RPMI7951 (cell line): ENCODE data around the gene CEP76. TPM values are rescaled to one million over a fixed set of nuclear protein-coding genes. Genes with fewer than 3 reads are reported as not detected.

Experiments used
- DNase-seq: peaks from one replicate; pipeline ENCODE4 v3.0.0-alpha.2; 2012; ENCODE audit warnings: low read depth
- total RNA-seq: library from RNA; depleted of rRNA; stranded (reverse); fragments of >200 nt; shearing (Covaris generic); gene quantifications from 2 replicates; pipeline ENCODE4 v1.2.3, GENCODE V29; 2014; rRNA removed

The CEP76 gene
- 10.7 and 14.7 TPM in 2 replicates for total RNA-seq

GRCh38 chr18:12702221-12703095, at the start of gene CEP76, which contains the start of gene PSMG2:
CEP76 (minus strand) TSS chr18:12702723; CDS start chr18:12702548, 175 bp downstream.
PSMG2 (plus strand) TSS chr18:12703042; CDS start chr18:12703108, 66 bp downstream.
- peak; percentile 87 for DNase-seq

- DNase-seq: no peak
Observed at GRCh38 chr18:12751891-12752290, 49.4 kb upstream of the CEP76 start.

GRCh38 chr18:12751503-12751884, 49.0 kb upstream of the CEP76 start:
- DNase-seq: no peak

- no peak for DNase-seq
Observed at GRCh38 chr18:12750715-12751502, 48.4 kb upstream of the CEP76 start.

GRCh38 chr18:12750076-12750714, 47.7 kb upstream of the CEP76 start:
- DNase-seq: peak; percentile 68

GRCh38 chr18:12749121-12749520, 46.6 kb upstream of the CEP76 start:
- DNase-seq: no peak

- no peak for DNase-seq
Observed at GRCh38 chr18:12748671-12749070, 46.1 kb upstream of the CEP76 start.

GRCh38 chr18:12747530-12748315, 45.2 kb upstream of the CEP76 start:
- DNase-seq: peak; percentile 52

GRCh38 chr18:12745095-12745795, 42.7 kb upstream of the CEP76 start:
- no peak for DNase-seq

- DNase-seq: peak; percentile 65
Observed at GRCh38 chr18:12744103-12744502, 41.6 kb upstream of the CEP76 start.

GRCh38 chr18:12742453-12742852, 39.9 kb upstream of the CEP76 start:
- DNase-seq: peak; percentile 26

GRCh38 chr18:12741351-12741750, 38.8 kb upstream of the CEP76 start:
- peak; percentile 89 for DNase-seq

GRCh38 chr18:12737243-12737902, 34.9 kb upstream of the CEP76 start:
- DNase-seq: no peak

- peak; percentile 62 for DNase-seq
Observed at GRCh38 chr18:12726774-12727550, 24.4 kb upstream of the CEP76 start.

GRCh38 chr18:12726331-12726730, 23.8 kb upstream of the CEP76 start:
- DNase-seq: no peak

GRCh38 chr18:12722731-12723130, 20.2 kb upstream of the CEP76 start:
- DNase-seq: no peak

GRCh38 chr18:12721495-12722275, 19.2 kb upstream of the CEP76 start:
- no peak for DNase-seq

GRCh38 chr18:12711446-12711845, 8.9 kb upstream of the CEP76 start:
- DNase-seq: no peak
